Measurements from ENCODE around the gene MED15.
A peak's percentile ranks its signal among the peaks of the same experiment; 100 is the strongest.
"Not testable (repeated sequence)": the region's sequence is repeated elsewhere in the genome, so short reads cannot be mapped to it uniquely, and the experiment has no call there.

MED15 gene, protein sequence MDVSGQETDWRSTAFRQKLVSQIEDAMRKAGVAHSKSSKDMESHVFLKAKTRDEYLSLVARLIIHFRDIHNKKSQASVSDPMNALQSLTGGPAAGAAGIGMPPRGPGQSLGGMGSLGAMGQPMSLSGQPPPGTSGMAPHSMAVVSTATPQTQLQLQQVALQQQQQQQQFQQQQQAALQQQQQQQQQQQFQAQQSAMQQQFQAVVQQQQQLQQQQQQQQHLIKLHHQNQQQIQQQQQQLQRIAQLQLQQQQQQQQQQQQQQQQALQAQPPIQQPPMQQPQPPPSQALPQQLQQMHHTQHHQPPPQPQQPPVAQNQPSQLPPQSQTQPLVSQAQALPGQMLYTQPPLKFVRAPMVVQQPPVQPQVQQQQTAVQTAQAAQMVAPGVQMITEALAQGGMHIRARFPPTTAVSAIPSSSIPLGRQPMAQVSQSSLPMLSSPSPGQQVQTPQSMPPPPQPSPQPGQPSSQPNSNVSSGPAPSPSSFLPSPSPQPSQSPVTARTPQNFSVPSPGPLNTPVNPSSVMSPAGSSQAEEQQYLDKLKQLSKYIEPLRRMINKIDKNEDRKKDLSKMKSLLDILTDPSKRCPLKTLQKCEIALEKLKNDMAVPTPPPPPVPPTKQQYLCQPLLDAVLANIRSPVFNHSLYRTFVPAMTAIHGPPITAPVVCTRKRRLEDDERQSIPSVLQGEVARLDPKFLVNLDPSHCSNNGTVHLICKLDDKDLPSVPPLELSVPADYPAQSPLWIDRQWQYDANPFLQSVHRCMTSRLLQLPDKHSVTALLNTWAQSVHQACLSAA

DNA sequence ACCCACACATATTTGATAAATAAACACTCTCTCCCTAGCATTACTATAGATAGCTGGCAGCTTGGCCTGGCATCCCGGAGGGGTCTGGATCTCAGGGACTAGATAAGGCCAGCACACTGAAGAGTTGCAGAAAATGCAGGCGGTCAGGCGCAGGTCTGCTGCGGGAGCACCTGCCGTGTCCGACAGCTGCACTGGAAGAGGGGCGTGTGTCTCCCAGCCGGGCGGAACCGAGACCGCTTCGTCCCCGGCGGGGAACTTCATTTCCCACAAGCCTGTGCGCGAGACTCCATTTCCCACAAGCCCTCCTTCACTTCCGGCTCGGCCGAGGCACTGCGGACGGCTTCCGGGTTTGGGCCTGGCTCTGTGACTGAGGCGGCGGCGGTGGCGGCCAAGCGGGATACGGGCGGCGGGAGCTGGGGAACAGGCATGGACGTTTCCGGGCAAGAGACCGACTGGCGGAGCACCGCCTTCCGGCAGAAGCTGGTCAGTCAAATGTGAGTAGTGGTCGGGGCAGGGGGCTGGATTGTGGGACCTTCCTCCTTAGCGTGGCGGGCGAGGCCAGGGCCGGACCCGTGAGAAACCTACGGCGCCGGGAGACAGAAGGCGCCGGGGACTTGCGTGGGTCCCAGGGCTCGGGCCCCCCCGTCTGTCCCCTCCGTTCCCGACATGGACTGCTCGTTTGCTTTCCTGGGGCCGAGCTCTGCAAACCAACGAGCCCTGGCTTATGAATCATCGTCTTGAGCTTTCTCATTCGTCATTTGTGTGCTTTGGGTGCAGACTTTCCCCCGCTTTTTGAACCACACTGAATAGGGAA, at the start of gene MED15:
MED15 (plus strand) TSS at position 358 of the 814 bp plus-strand sequence; CDS start at position 427, 69 bp downstream.
- DNase-seq (ENCODE audit: low read depth in 2 of 2) = peak; percentile 76 to 86

DNA sequence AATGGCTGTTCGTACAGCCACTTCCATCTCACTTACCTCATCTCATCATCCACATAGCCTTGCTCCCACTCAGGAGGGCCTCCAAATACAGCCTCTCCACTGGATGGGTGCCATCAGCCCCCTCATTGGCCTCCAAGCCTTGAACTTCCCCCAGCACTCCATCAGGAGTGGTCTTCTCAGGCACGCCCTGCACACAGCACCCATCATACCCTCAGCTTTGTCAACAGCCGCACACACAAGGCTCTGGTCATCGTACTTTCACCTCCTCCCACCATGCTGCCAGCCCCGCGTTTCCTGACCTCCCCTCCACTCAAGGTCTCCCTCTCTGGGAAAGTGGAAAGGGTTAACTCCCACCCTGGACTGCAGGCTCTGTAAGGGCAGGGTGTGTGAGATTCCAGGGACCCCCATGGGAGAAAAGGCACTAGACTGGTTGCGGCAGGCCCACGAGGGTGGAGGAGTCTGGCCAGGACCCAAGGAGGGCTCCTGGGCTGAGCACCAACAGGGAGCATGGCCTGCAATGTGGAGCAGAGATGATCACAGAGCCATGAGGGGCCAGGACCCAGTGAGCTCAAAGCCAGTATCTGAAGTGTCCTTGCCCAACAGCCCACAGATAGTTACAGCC, 48.8 kb upstream of the MED15 start:
- DNase-seq (ENCODE audit: low read depth in 2 of 2) = no peak

DNA sequence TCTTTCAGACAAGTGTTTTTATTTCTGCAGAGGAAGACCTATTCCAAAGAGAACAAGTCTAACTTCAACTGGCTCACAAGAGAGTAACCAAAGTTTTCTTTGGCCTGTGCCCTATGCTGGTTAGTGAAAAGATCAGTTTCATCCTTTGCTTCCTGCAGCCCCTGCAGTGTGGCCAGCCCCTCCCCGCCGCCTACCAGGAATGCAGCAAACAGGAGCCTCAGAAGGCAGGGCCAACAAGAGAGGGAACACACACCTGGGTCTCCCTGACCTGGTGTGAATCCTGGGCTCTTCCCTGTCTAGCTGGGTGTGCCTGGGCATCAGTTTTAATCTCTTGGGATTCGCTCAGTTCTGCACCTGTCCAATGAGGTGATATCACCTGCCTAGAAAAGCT, 48.3 kb upstream of the MED15 start:
- DNase-seq (ENCODE audit: low read depth in 2 of 2) = no peak

DNA sequence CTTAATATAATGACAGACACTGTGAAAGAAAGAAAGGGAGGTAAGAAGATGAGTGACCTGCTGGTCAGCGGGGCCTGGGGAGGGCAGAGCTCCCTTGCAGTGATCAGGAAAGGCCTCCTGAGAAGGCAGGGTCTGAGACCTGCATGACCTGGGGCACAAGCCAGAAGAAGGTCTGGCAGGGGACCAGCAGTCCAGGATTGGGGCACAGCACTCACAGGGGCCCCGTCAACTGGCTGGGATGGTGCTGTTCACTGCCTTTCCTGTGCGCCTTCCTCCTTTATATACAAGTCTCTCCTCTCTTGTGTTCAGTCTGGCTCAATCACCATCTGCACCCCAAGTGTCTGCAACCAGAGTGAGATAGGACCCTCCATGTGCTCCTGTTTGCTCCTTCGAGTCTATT, 47.5 kb upstream of the MED15 start:
- DNase-seq (ENCODE audit: low read depth in 2 of 2) = no peak

DNA sequence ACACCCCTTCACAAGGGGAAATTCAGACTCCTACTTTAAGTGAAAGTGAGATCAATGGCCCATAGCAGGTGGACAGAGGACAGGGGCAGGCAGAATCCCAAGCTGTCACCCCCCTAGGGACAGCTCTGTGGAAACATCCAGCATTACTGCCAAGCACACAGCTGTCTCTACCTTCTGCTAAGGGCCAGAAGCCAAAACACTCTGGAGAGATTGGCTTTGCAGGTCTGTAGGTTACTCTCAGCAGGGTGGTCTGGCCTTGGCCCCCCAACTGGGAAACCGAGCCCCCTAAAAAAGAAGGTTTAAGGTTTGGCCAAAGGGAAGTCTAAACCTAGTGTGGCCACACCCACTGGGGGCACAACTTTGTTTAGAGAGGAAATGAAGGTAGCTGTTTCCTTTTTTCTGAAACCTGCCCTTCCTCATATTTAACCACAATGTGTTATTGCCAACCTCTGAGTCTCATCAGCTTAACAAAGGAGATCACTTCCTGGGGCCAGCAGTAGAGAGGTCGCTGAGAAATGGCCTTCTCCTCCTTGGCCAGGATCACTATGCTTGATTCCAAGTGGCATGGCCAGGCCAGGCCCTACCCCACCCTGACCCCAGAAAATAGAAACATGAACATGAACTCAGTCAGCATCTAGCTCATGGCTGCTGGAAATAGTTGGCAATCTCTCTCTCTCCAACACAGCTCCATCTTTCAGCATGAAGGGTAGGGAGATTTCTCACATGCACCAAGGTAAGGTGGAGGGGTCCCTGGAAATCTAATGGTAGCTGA, 43.9 kb upstream of the MED15 start:
- DNase-seq (ENCODE audit: low read depth in 2 of 2) = no peak

DNA sequence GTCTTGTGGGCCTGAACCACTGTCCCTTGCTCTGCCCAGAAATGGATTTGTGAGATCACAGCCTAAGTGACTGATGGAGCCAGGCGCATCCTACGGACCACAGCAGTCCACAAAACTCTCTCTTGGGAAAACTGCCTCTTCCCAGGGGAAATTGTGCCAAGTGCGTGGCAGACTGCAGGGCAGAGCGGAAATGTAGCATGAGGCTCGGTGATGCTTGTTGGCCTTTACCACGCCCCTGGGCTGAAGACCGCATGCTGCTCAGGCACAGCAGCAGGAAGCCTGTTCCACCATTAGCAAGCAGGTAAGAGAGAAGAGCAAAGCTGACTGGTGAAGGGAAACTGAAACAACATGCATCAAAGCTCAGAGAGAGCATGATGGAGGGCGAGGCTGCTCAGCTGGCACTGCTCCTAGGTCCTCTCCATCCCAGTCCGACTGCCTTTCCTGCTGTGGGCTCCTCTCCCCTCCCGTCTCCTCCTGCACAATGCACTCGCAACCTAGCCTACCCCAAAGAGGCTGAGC, 43.3 kb upstream of the MED15 start:
- DNase-seq (ENCODE audit: low read depth in 2 of 2) = peak; percentile 26

DNA sequence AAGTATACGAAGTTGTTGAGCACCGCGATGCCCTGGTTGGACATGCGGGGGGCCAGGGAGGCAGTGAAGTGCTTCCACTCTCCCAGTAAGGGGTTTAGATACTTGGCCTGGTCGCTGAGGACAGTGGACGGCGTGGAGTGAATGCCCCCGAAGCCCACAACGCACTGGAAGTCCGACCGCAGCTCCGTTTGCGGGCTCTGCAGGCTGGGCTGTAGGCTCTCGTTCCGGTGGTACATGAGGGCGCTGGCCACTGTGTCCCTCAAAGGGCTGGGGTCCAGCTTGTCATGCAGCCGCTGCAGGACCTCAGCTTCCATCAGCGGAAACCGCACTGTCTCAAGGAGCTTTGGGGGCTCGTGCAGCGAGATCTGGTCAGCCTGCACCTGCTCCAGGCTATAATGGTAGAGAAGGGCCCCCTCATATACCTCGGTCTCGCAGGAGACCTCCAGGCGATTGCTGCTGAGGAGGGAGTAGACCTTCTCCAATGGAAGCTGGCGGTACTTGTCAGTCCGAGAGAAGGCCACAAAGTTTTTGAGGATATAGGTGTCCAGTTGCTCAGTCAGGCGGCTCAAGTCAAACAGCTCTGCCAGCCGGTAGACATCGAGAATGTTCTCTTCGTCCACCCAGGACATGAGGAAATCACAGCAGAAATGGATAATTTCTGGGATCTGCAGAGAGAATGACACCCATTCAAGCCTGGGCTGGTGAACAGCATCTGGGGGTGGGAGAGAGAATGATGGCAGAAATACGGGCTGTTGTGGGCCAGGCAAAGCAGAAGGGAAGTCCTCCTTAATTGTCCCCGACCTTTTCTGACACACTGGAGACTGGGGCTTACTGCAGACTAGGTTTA, 42.3 kb upstream of the MED15 start:
- no peak for DNase-seq (ENCODE audit: low read depth in 2 of 2)

DNA sequence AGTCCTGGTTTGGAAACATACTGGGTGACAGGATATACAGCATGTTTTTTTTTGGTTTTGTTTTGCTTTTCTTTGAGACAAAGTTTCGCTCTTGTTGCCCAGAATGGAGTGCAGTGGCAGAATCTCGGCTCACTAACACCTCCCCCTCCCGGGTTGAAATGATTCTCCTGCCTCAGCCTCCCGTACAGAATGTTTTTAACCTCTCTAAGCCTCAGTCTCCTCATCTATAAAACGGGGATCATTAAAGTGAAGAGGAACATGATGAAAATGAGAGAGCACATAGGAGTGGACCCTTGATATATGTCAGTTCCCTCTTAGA, 41.7 kb upstream of the MED15 start:
- DNase-seq (ENCODE audit: low read depth in 2 of 2) = no peak

DNA sequence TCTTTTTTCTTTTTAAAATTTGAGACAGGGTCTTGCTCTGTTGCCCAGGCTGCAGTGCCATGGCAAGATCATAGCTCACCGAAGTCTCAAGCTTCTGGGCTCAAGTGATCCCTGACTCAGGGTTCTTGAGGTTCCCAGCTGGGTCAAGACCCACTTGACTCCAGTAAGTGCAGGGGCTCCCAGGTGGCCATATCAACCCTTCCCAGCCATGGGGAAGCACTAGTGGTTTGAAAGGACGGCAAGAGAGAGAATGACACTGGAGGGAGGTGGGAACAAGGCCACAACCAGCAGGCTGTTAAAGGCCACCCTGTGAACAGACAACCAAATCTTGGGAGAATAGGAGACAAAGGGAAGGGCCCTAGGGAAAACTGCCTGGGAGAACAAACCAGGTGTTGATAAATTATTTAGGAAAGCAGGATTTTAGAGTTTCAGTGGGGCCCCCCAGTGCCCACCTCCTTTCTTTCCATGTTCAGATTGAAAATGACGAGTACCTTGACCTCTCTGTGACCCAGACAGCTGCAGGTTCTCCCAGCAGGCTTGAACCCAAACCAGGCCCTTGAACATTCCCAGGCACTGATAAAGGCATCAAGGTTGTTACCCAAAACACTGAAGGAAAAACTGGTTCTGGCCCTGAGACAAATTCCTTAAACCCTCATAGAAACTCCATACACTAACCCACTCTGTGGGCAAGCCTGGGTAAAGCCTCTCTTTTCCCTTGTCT, 40.6 kb upstream of the MED15 start:
- no peak for DNase-seq (ENCODE audit: low read depth in 2 of 2)

DNA sequence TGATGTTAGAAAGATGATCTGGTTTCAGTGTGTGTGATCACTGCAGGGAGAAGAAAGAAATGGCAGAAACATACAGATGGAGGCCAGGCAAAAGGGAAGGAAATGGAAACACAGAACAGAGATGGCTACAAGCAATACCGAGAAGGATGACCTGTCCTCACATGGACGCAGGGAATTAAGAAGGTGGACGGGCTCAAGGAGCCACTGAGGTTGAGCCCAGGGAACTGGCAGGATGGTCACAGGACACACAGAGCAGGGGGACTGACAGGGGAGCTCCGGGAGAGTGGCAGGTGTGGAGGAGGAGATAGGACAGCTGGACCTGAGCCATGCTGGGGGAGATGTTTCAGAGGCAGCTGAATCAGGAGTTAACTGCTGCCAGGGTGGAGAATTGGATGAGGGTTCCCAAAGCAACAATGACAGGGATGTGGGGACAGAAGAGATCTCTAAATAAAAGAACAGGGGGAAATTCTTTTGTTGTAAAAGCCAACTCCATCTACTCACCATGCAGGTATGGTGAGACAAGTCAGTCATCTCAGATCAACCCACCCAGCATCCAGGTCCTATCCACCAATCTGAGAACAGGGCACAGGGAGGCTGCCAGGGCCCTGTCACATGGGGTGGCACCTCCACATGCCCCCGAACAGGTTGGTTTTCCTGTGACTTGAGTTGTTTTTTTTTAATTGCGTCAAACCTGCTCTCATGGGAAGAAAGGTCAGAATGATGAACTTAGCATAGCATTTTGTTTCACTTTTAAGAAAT, 38.1 kb upstream of the MED15 start:
- no peak for DNase-seq (ENCODE audit: low read depth in 2 of 2)

DNA sequence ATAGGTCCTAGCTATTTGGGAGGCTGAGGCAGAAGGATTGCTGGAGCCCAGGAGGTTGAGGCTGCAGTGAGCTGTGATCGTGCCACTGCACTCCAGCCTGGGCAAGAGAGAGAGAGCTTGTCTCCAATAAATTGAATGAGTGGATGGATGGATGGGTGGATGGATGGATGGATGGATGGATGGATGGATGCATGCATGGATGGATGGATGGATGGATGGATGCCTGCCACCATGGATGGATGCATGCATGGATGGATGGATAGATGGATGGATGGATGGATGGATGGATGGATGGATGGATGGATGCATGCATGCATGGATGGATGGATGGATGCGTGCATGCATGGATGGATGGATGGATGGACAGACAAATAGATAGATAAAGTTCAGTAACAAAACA, 36.9 kb upstream of the MED15 start:
- DNase-seq (ENCODE audit: low read depth in 2 of 2) = not testable (repeated sequence)

DNA sequence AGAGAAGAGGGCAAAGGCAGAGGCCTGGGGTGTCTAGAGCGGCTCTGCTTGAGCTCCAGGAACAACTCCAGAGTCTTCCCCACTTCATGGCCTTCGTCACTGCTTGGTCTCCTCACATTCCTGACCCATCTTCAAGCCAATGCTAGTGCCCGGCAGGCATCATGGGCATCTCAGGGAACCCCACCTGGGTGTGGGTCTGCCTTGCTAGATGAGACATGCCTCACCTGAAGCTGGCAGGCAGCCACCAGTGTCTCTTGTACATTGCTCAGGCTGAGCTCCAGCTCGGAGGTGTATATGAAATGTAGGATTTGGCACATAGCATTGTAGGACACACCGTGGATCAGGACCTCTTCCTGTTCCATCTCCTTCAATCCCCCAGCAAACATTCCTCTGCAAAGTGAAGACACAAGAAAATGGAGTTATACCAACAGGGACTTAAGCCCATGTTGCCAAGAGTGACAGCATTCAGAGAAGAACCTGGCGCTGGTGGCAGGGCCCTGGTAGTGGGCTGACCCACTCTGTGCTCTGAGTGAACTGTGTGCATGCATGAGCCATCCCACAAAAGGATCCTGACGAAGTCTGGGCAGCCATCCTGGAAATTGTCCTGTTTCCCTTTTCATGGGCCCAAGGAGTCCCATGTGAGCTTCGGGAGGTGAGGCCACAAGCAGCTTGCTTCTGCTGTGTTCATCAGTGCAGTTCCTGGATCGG, 36.1 kb upstream of the MED15 start:
- DNase-seq (ENCODE audit: low read depth in 2 of 2) = no peak

DNA sequence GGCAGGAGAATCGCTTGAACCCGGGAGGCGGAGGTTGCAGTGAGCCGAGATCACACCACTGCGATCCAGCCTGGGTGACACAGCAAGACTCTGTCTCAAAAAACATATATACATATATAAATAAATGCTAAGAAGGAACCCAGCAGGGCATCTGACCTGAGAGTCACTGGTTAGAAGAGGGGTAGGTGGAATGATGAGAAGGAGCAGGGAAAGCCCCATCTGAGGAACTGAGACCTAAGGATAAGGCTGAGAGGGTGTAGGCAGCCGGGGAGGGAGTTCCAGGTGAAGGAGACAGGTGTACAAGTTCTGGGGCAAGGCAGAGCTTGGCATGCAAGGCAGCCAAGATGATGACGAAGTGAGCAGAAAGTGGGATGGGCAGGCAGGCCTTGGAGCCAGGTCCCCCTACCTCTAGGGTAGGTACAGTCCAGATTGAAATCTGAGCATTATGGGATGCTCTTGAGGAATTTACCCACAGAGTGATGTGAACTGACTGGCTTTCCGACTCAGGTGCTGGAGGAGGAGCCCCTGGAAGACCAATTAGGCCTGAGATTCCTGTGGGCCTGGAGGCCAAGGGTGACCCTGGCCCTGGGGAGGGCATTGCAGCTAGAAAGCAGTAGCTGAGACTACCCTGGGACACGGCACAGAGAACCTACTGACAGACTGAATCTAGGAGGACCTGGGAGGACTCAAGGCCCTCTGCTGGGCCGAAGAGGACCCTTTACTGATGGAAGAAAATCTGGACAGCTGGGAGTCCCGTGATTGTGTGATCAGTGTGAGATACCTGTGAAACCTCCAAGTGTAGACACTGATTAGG, 34.6 kb upstream of the MED15 start:
- no peak for DNase-seq (ENCODE audit: low read depth in 2 of 2)

DNA sequence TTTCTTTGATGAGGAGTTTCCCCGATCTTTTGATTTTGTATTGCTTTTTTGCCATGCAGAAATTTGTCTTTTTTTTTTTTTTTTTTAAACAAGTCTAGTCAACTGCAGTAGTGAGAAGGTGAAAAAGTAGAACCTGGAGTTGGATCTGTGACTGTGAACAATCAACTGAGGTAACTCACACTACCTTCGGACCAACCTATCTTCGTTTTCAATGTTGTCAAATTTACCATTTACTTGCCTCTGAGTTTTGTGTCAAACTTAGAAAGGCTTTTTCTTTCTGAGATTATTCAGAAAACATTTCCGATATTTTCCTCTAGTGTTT, 32.3 kb upstream of the MED15 start:
- DNase-seq (ENCODE audit: low read depth in 2 of 2) = no peak

DNA sequence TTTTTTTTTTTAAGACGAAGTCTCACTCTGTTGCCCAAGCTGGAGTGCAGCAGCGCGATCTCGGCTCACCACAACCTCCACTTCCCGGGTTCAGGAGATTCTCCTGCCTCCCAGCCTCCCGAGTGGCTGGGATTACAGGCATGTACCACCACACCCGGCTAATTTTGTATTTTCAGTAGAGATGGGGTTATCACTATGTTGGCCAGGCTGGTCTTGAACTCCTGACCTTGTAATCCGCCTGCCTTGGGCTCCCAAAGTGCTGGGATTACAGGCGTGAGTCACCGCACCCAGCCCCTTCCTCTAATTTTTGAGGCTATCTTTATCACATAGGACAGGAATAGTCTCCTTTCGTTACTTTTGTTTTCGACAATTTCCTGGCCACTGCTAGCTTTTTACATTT, 31.8 kb upstream of the MED15 start:
- not testable (repeated sequence) for DNase-seq (ENCODE audit: low read depth in 2 of 2)

DNA sequence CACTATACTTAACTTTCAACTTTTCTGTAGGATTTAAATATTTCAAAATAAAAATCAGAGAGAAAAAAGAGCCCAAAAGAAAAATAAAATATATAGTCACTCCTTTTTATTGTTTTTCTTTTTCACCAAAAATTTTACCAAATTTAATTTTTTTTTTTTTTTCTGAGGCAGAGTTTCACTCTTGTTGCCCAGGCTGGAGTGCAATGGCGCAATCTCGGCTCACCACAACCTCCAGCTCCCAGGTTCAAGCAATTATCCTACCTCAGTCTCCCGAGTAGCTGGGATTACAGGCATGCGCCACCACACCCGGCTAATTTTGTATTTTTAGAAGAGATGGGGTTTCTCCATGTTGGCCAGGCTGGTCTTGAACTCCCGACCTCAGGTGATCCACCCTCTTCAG, 29.4 kb upstream of the MED15 start:
- not testable (repeated sequence) for DNase-seq (ENCODE audit: low read depth in 2 of 2)

DNA sequence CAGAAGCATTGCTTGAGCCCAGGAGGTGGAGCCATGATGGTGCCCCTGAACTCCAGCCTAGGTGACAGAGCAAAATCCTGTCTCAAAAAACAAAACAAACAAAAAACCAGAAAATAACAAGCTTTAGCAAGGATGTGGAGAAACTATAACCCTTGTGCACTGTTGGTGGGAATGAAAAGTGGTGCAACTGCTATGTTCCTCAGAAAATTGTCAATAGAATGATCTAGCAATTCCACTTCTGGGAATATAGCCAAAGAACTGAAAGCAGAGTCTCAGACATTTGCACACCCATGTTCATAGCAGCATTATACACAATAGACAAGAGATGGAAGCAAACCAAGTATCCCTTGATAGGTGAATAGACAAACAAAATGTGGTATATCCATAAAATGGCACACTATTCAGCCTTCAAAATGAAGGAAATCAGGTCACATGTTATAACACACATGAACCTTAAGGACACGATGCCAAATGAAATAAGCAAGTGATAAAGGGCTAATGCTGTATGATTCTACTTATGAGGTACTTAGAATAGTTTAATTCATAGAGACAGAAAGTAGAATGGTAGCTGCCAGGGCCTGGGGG, 27.7 kb upstream of the MED15 start:
- DNase-seq (ENCODE audit: low read depth in 2 of 2) = no peak

Data from activated CD4-positive, alpha-beta T cell treated with anti-CD3 and anti-CD28 coated beads for 24 hours (primary cell).